Keratinocyte (primary cell): Measurements from ENCODE around the gene DNAH3. TPM values are rescaled to one million over a fixed set of nuclear protein-coding genes. Genes with fewer than 3 reads are reported as not detected.

Source experiments
- DNase-seq: peaks from one replicate; pipeline ENCODE4 v3.0.0-alpha.2; 2011; ENCODE audit warnings: low read depth, missing footprints, low spot score
- FAIRE-seq: peaks from 2 replicates; lab custom pipeline; 2011; peaks lifted over from hg19 to GRCh38; lab: Jason Lieb, UNC
- H2AFZ ChIP-seq: 2 replicates; pipeline ENCODE4 v1.6.0; 2012; ENCODE audit warnings: low read length, control low read depth, inconsistent platforms; ENCODE audit not compliant: control insufficient read depth
- H3K27ac ChIP-seq: 2 replicates; pipeline ENCODE4 v1.5.1; 2011; ENCODE audit warnings: low read length; ENCODE audit not compliant: control insufficient read depth, insufficient read depth
- H3K27me3 ChIP-seq: 3 replicates; pipeline ENCODE4 v1.6.0; 2011; ENCODE audit warnings: low read length; ENCODE audit not compliant: control insufficient read depth, insufficient read depth; ENCODE audit errors: extremely low read depth
- H3K36me3 ChIP-seq, 2 experiments: 2 replicates in 1 of 2; 3 replicates in 1 of 2; pipeline ENCODE4 v1.5.1; 2011; ENCODE audit warnings: low read length in 2 of 2, mild to moderate bottlenecking in 1 of 2; ENCODE audit not compliant: control insufficient read depth in 2 of 2, insufficient read depth in 2 of 2; ENCODE audit errors: extremely low read depth in 1 of 2
- H3K4me1 ChIP-seq: 3 replicates; pipeline ENCODE4 v1.5.1; 2011; ENCODE audit warnings: low read length; ENCODE audit not compliant: control insufficient read depth, insufficient read depth; ENCODE audit errors: extremely low read depth
- H3K4me2 ChIP-seq: 3 replicates; pipeline ENCODE4 v1.6.0; 2011; ENCODE audit warnings: low read depth, low read length; ENCODE audit not compliant: control insufficient read depth, insufficient read depth; ENCODE audit errors: extremely low read depth
- H3K4me3 ChIP-seq, 3 experiments: fragments of 200-600 bp in 1 of 3; sonication (generic) in 1 of 3; 2 replicates in 2 of 3; 3 replicates in 1 of 3; pipeline ENCODE4 v1.5.1; 2011 to 2016; ENCODE audit warnings: low read length in 3 of 3, mild to moderate bottlenecking in 3 of 3, control low read depth in 2 of 3, inconsistent platforms in 1 of 3, low read depth in 1 of 3, mixed read lengths in 1 of 3, mixed run types in 1 of 3, moderate library complexity in 1 of 3; ENCODE audit not compliant: control insufficient read depth in 2 of 3, insufficient read depth in 2 of 3; ENCODE audit errors: extremely low read depth in 1 of 3
- H3K79me2 ChIP-seq: 2 replicates; pipeline ENCODE4 v1.6.0; 2012; ENCODE audit warnings: low read length; ENCODE audit not compliant: control insufficient read depth, insufficient read depth
- H3K9ac ChIP-seq: 3 replicates; pipeline ENCODE4 v1.6.0; 2011; ENCODE audit warnings: low read length; ENCODE audit not compliant: control insufficient read depth, insufficient read depth; ENCODE audit errors: extremely low read depth
- H3K9me1 ChIP-seq: 3 replicates; pipeline ENCODE4 v1.6.0; 2011; ENCODE audit warnings: low read length; ENCODE audit not compliant: control insufficient read depth, insufficient read depth; ENCODE audit errors: extremely low read depth
- H3K9me3 ChIP-seq: 2 replicates; pipeline ENCODE4 v1.5.1; 2012; ENCODE audit warnings: low read depth, low read length; ENCODE audit not compliant: control insufficient read depth
- H4K20me1 ChIP-seq: 3 replicates; pipeline ENCODE4 v1.6.0; 2011; ENCODE audit warnings: low read length; ENCODE audit not compliant: control insufficient read depth, insufficient read depth; ENCODE audit errors: extremely low read depth
- CTCF ChIP-seq, 3 experiments: IDR thresholded peaks in 1 of 3; conservative IDR thresholded peaks in 1 of 3; optimal IDR thresholded peaks in 1 of 3; 2 replicates in 2 of 3; 3 replicates in 1 of 3; pipeline versions ENCODE3 to v1.5.1; 2011; ENCODE audit warnings: low read length in 3 of 3, mild to moderate bottlenecking in 3 of 3, moderate library complexity in 2 of 3, control low read depth in 1 of 3, inconsistent platforms in 1 of 3; ENCODE audit not compliant: insufficient read depth in 2 of 3; ENCODE audit errors: extremely low read depth in 1 of 3
- EZH2 ChIP-seq: IDR thresholded peaks from one replicate; pipeline ENCODE4 v1.6.1; 2012; ENCODE audit warnings: inconsistent platforms, mild to moderate bottlenecking, low read length, moderate library complexity
- dilution Hi-C: fragments of 300-500 bp; cut with MboI; formaldehyde crosslinking; loops from one replicate; pipeline ENCODE4 v1.7.0; 2020; ENCODE audit warnings: low sequenced_read_pairs; ENCODE audit not compliant: extremely low pct_ligation_motif_present
- polyA plus RNA-seq, 5 experiments: library from polyadenylated mRNA; depleted of rRNA in 3 of 5; stranded (reverse) in 3 of 5; stranded (forward) in 1 of 5; unstranded in 1 of 5; fragments of >200 nt; gene quantifications; 1 replicate in 1 of 5; 2 replicates in 3 of 5; 3 replicates in 1 of 5; pipeline versions ENCODE4 v1.2.1 to v1.2.3, GENCODE V29; 2011 to 2012; ENCODE audit warnings: missing spikeins in 2 of 5, low read depth in 1 of 5, low replicate concordance in 1 of 5

DNAH3 gene
- polyA plus RNA-seq, 1 donor (not counting 4 experiments of a cell fraction or from before 2014, with no cell fraction given), result 1.2 TPM

GRCh38 chr16:21183995-21184394 is 33.3 kb upstream of the DNAH3 start:
- FAIRE-seq, result no peak
- peaks cover 21 to 22% of the 10 kb centered on the region in 2 experiments for H3K36me3 ChIP-seq

GRCh38 chr16:21179983-21180365 is 29.3 kb upstream of the DNAH3 start:
- Histone ChIP-seq H4K20me1 (no peaks in the 10 kb centered on the region), H3K36me3 (peaks cover 26 to 32% of the 10 kb centered on the region in 2 experiments)

More at GRCh38 chr16:21183995-21184394, 33.3 kb upstream of the DNAH3 start:
- Histone ChIP-seq H3K27ac (no peak overlapping the region), H3K27me3 (no peaks in the 10 kb centered on the region), H3K9me3 (no peaks in the 10 kb centered on the region), H3K4me2 (no peak overlapping the region), H3K79me2 (no peaks in the 10 kb centered on the region), H2AFZ (no peak overlapping the region), H3K4me3 (no peak overlapping the region), H3K4me1 (peaks cover 10% of the 10 kb centered on the region), H4K20me1 (no peaks in the 10 kb centered on the region), H3K9ac (no peak overlapping the region), H3K9me1 (no peaks in the 10 kb centered on the region)
- DNase-seq, result no peak
- TF ChIP-seq CTCF (optimal IDR thresholded peaks at IDR 0.05 in 1 of 3, IDR thresholded peaks at IDR 0.05 in 1 of 3, conservative IDR thresholded peaks at IDR 0.05 in 1 of 3; ENCODE audit: extremely low read depth in 1 of 3, insufficient read depth in 2 of 3, low read length in 3 of 3), result no peak
- no peak for TF ChIP-seq EZH2
- dilution Hi-C loops, result no loop called here

More at GRCh38 chr16:21179983-21180365, 29.3 kb upstream of the DNAH3 start:
- Histone ChIP-seq H3K27ac (no peak overlapping the region), H3K9me1 (no peaks in the 10 kb centered on the region), H3K9ac (no peak overlapping the region), H3K4me1 (no peaks in the 10 kb centered on the region), H3K4me2 (no peak overlapping the region), H3K27me3 (no peaks in the 10 kb centered on the region), H2AFZ (no peak overlapping the region), H3K9me3 (no peaks in the 10 kb centered on the region), H3K4me3 (no peak overlapping the region), H3K79me2 (no peaks in the 10 kb centered on the region)
- DNase-seq (no peak), FAIRE-seq (no peak)
- TF ChIP-seq CTCF (optimal IDR thresholded peaks at IDR 0.05 in 1 of 3, IDR thresholded peaks at IDR 0.05 in 1 of 3, conservative IDR thresholded peaks at IDR 0.05 in 1 of 3; ENCODE audit: extremely low read depth in 1 of 3, insufficient read depth in 2 of 3, low read length in 3 of 3) (no peak), EZH2 (no peak)
- dilution Hi-C loops, result no loop called here
